Hepatocyte (in vitro differentiated cells): ENCODE measurements around the gene DDIT3.

Experiments used
- EZH2 ChIP-seq: fragments of 200-600 bp; sonication (generic); IDR thresholded peaks from 2 replicates; pipeline ENCODE4 v1.6.1; 2016; ENCODE audit warnings: antibody characterized with exemption, mild to moderate bottlenecking, borderline replicate concordance
- EZH2phosphoT487 ChIP-seq: fragments of 200-600 bp; sonication (generic); IDR thresholded peaks from one replicate; pipeline ENCODE4 v1.6.1; 2018; ENCODE audit warnings: antibody characterized with exemption, mild to moderate bottlenecking, low read depth, moderate library complexity; ENCODE audit not compliant: unreplicated experiment, severe bottlenecking
- TF ChIP-seq, protein P1 (sequence below): fragments of 200-600 bp; sonication (generic); IDR thresholded peaks from 2 replicates; pipeline ENCODE4 v1.5.1; 2016; ENCODE audit warnings: antibody characterized with exemption, mild to moderate bottlenecking; ENCODE audit not compliant: poor library complexity

DNA sequence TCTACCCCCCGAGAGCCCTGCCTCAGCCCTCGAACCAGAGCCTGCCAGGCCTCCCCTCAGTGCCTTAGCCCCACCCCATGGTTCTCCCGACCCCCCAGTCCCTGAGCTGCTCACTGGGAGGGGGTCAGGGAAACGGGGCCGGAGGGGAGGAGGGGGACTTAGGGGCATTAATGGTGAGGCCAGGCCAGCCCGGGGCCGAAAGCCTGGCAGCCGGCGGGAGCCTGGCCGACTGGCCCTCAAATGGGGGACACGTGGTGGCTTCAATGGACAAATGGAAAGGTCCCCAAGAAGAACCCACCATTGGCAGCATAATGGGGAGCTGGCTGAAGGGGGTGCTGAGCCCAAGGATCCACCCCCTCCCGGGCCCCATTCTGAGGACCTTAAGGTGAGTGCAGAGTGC lies 7.9 kb upstream of the DDIT3 start:
- TF ChIP-seq, protein P1, sequence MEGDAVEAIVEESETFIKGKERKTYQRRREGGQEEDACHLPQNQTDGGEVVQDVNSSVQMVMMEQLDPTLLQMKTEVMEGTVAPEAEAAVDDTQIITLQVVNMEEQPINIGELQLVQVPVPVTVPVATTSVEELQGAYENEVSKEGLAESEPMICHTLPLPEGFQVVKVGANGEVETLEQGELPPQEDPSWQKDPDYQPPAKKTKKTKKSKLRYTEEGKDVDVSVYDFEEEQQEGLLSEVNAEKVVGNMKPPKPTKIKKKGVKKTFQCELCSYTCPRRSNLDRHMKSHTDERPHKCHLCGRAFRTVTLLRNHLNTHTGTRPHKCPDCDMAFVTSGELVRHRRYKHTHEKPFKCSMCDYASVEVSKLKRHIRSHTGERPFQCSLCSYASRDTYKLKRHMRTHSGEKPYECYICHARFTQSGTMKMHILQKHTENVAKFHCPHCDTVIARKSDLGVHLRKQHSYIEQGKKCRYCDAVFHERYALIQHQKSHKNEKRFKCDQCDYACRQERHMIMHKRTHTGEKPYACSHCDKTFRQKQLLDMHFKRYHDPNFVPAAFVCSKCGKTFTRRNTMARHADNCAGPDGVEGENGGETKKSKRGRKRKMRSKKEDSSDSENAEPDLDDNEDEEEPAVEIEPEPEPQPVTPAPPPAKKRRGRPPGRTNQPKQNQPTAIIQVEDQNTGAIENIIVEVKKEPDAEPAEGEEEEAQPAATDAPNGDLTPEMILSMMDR = no peak
- TF ChIP-seq EZH2 (no peak), EZH2phosphoT487 (no peak)
